Measurements from ENCODE around the gene PARD3.
A peak's percentile ranks its signal among the peaks of the same experiment; 100 is the strongest.
"Not testable (repeated sequence)": the region's sequence is repeated elsewhere in the genome, so short reads cannot be mapped to it uniquely, and the experiment has no call there.

The PARD3 gene

GRCh38 chr10:34815185-34816084 lies at the start of gene PARD3:
Gene PARD3, minus strand, starts transcription at chr10:34815296. Its CDS starts 301 bp downstream, at chr10:34814995.
- DNase-seq (ENCODE audit: low read depth in 2 of 2): no peak

- DNase-seq (ENCODE audit: low read depth in 2 of 2): no peak
Measured at GRCh38 chr10:34864149-34865067, 49.3 kb upstream of the PARD3 start.

DNA sequence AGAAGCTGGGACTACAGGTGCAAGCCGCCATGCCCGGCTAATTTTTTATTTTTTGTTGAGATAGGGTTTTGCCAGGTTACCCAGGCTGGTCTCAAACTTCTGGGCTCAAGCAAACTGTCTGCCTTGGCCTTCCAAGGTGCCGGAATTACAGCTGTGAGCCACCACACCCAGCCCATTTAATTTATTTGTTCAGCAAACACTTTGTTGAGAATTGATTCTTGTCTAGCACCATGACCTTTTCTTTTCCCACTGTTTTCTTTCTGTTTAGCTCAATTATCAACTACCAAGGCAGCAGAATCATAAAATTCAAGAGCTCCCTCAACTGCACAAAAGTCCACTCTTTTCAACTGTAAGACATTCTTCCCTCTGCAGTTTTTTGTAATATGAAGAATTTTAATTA lies 47.8 kb upstream of the PARD3 start:
- no peak for DNase-seq (ENCODE audit: low read depth in 2 of 2)

DNA sequence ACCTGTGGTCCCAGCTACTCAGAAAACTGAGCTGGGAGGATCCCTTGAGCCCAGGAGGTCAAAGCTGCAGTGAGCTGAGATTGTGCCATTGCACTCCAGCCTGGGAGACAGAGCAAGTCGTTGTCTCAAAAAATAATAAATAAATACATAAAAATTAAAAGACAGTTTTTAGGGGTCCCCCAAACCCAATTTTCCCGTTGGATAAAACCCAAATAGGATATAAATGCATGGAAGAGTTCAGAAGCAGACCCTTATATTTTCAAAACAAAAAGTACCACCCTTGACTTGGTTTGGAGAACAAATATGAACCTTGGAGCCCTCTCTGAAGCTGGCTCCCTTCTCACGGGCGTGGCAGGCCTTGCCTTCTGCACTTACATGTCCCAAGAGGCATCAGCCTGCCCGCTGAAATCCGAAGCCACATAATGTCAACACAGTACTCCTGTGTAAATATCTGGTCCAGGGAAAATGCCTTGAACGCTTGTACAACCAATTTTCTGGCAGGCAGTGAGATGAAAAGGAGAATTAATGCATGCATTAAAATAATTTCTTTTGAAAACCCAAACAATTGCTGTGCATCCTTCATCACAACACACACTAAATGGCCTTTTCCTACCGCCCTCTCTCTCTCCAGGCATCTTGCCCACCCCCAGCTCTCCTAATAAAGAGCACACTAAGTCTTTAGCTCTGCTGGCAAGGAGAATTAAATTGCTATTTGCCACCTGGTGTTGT lies 46.4 kb upstream of the PARD3 start:
- DNase-seq (ENCODE audit: low read depth in 2 of 2): no peak

DNA sequence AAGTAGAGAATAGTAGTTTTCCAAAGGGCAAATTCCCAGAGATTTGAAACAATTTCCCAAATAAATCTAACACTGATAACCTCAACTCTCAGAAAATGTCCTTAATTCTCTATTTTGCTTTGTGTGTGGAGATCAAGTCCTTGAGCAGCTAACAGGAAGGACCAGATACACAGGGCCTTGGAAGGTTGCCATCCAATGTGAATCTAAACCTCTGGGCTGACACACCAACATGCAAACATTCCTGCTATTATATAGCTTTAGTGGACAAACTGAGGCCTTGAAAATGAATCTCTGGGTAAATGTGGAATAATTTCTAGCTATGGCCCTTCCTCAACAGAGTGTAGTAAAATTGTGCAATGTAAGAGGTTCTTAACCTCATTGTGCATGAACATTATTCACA lies 44.1 kb upstream of the PARD3 start:
- no peak for DNase-seq (ENCODE audit: low read depth in 2 of 2)

- DNase-seq (ENCODE audit: low read depth in 2 of 2): no peak
Measured at GRCh38 chr10:34858003-34858402, 42.9 kb upstream of the PARD3 start.

- DNase-seq (ENCODE audit: low read depth in 2 of 2): peak in 1 of 2 experiments; percentile 12
Measured at GRCh38 chr10:34854147-34854601, 39.1 kb upstream of the PARD3 start.

DNA sequence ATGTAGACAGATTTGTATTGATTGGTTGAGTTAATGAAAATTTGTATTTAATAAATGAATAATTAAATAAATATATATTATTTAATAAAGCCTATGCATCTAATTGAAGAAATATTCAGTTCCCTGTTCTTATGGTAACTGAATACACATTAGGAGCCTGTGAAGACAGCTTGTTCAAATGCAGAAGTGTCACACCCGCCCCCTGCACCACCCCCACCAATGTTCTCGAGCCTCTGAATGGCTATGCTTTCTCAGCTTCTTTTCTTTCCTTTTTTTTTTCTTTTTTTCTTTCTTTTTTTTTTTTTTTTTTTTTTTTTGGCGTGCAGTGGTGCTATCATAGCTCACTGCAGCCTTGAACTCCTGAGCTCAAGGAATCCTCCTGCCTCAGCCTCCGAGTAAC lies 38.3 kb upstream of the PARD3 start:
- DNase-seq (ENCODE audit: low read depth in 2 of 2): no peak

DNA sequence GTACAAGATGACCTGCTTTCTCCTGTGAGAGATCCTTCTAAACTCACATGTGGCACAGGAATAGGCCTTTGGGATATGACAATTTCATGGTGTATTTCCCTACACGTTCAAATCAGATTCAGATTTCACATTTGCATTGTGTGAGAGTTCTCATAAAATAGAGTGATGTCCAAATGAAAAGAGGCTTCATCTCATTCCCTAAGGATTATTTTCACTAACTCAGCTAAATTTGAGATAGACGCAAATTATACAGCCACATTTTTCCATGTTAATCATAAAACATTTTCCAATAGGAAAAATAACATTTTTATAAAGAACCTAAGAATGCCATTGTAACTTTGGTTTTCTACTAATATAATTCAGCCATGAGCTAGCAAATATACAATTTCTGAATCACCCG lies 35.5 kb upstream of the PARD3 start:
- DNase-seq (ENCODE audit: low read depth in 2 of 2): no peak

- DNase-seq (ENCODE audit: low read depth in 2 of 2): no peak
Measured at GRCh38 chr10:34850036-34850435, 34.9 kb upstream of the PARD3 start.

GRCh38 chr10:34845070-34845469 lies 30.0 kb upstream of the PARD3 start:
- no peak for DNase-seq (ENCODE audit: low read depth in 2 of 2)

GRCh38 chr10:34844448-34844847 lies 29.4 kb upstream of the PARD3 start:
- no peak for DNase-seq (ENCODE audit: low read depth in 2 of 2)

DNA sequence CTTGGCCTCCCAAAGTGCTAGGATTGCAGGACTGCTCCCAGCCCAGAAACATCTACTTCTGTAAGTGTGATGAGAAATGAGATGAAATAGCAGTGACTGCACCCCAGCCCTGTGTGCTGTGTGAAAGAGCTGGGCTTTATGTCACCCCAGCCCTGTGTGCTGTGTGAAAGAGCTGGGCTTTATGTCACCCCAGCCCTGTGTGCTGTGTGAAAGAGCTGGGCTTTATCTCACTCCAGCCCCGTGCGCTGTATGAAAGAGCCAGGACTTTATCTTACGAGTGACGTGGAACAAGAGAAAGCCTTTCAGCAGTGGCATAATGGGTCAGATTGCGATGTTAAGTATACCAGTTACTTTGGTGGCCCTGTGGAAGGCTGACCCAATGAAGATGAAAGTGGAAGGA lies 28.4 kb upstream of the PARD3 start:
- not testable (repeated sequence) for DNase-seq (ENCODE audit: low read depth in 2 of 2)

DNA sequence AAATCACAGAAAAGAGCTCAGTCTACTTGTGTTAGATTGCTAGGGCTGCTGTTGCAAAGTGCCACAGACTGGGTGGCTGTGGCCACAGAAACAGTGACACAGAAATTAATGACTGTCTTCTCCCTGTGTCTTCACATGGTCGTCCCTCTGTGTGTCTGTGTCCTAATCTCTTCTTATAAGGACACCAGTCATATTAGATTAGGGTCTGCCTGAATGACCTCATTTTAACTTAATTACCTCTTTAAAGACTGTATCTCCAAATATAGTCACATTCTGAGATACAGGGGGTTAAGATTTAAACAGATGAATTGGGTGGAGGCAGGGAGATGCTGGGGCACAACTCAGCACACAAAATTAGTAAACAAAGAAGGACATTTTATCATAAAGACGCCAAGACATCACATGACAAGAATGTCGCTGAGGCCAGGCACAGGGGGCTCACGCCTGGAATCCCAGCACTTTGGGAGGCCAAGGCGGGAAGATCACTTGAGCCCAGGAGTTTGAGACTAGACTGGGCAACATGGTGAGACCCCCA lies 23.3 kb upstream of the PARD3 start:
- DNase-seq (ENCODE audit: low read depth in 2 of 2): no peak

- no peak for DNase-seq (ENCODE audit: low read depth in 2 of 2)
Measured at GRCh38 chr10:34835908-34836508, 20.9 kb upstream of the PARD3 start.

DNA sequence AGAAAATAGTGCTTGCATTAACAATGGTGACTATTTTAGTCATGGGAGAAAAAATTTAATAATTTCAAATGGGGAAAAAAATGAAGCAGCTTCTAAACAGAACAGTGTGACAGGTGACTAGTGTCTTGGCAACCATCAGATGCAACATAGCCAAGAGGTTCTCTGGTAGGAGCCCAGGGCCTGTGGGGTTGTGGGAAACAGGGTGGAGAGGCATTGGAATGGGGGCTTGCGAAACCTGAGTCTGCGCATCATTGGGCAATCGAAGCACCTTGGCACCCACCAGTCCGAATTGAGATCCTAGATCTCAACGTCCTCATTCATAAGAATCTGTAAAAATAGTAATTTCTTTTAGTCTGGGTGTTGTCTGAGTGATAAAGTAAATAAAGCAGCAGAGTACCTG lies 19.2 kb upstream of the PARD3 start:
- no peak for DNase-seq (ENCODE audit: low read depth in 2 of 2)

GRCh38 chr10:34830217-34830822 lies 15.2 kb upstream of the PARD3 start:
- DNase-seq (ENCODE audit: low read depth in 2 of 2): no peak

DNA sequence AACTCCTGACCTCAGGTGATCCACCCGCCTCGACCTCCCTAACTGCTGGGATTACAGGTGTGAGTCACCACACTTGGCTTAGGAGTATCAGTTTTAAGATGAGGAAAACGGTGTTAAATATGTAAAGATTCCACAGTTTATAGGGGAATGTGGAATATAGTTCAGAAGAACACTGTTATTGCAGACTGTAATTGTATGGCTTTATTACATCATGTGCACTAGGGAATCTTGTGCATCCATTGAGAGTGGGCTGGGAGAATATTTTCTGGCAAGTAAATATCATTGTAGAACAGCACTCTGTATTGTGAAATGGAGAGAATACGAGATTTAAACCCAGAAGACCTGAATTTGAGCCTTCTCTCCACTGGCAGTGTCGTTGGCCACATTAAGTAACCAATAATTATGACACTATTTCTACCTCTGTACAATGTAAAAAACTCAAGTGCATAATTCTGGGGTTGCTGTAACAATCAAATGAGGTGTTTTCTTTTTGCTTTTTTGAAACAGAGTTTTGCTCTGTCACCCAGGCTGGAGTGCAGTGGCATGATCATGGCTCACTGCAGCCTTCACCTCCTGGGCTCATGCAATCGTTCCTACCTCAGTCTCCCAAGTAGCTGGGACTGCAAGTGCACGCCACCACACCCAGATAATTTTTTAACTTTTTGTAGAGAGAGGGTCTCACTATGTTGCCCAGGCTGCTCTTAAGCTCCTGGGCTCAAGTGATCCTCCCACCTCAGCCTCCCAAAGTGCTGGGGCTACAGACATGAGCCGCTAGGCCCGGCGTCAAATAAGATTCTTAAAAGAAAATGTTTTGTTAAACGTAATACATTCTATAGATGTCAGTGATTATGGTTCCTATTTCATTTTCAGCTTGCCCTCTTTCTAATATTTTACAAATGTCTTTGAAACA lies 12.0 kb upstream of the PARD3 start:
- DNase-seq (ENCODE audit: low read depth in 2 of 2): no peak

GRCh38 chr10:34826221-34826620 lies 11.1 kb upstream of the PARD3 start:
- no peak for DNase-seq (ENCODE audit: low read depth in 2 of 2)

DNA sequence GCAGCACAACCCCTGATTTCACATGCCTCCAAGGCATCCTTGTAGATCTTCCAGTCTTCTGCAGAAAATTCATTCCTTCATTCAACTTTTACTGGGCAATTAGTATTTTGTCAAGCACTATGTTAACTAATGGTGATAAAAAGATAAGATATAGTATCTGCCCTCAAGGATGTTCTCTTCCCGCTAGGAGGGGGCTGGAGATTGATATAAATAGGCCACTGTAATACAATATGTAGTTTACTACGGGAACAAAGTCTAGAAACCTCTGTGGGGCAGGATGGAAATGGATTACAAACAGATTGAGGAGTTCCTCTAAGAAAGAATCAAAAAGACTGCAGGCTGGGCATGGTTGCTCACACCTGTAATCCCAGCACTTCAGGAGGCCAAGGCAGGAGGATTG lies 10.3 kb upstream of the PARD3 start:
- DNase-seq (ENCODE audit: low read depth in 2 of 2): no peak

All from fibroblast of skin of left biceps (primary cell).